Measurements from ENCODE around the gene NAGPA.

Gene NAGPA

GRCh38 chr16:5001986-5002385, 31.7 kb downstream of the NAGPA start:
- DNase-seq (ENCODE audit: low read depth), result no peak

- DNase-seq (ENCODE audit: low read depth), result no peak
Measured at GRCh38 chr16:5001571-5001970, 32.2 kb downstream of the NAGPA start.

GRCh38 chr16:5000573-5001001, 33.1 kb downstream of the NAGPA start:
- no peak for DNase-seq (ENCODE audit: low read depth)

GRCh38 chr16:4994719-4995434, 38.9 kb downstream of the NAGPA start:
- DNase-seq (ENCODE audit: low read depth), result no peak

- DNase-seq (ENCODE audit: low read depth), result no peak
Measured at GRCh38 chr16:4991754-4992153, 42.0 kb downstream of the NAGPA start.

GRCh38 chr16:4990415-4990814, 43.3 kb downstream of the NAGPA start:
- DNase-seq (ENCODE audit: low read depth), result no peak

GRCh38 chr16:4989391-4990006, 44.2 kb downstream of the NAGPA start:
- DNase-seq (ENCODE audit: low read depth), result no peak

- DNase-seq (ENCODE audit: low read depth), result no peak
Measured at GRCh38 chr16:4988647-4989046, 45.1 kb downstream of the NAGPA start.

GRCh38 chr16:4987580-4988374, 46.0 kb downstream of the NAGPA start:
- no peak for DNase-seq (ENCODE audit: low read depth)

GRCh38 chr16:4987250-4987579, 46.5 kb downstream of the NAGPA start:
- no peak for DNase-seq (ENCODE audit: low read depth)

GRCh38 chr16:4984174-4984990, 49.4 kb downstream of the NAGPA start:
- no peak for DNase-seq (ENCODE audit: low read depth)

- DNase-seq (ENCODE audit: low read depth), result no peak
Measured at GRCh38 chr16:4982056-4982867, 51.5 kb downstream of the NAGPA start.

GRCh38 chr16:4981473-4981872, 52.3 kb downstream of the NAGPA start:
- no peak for DNase-seq (ENCODE audit: low read depth)

GRCh38 chr16:4980691-4981090, 53.0 kb downstream of the NAGPA start:
- DNase-seq (ENCODE audit: low read depth), result no peak

- no peak for DNase-seq (ENCODE audit: low read depth)
Measured at GRCh38 chr16:4979736-4980660, 53.7 kb downstream of the NAGPA start.

- DNase-seq (ENCODE audit: low read depth), result no peak
Measured at GRCh38 chr16:4979164-4979563, 54.6 kb downstream of the NAGPA start.

- DNase-seq (ENCODE audit: low read depth), result no peak
Measured at GRCh38 chr16:4976611-4977145, 57.1 kb downstream of the NAGPA start.

GRCh38 chr16:4976079-4976478, 57.7 kb downstream of the NAGPA start:
- no peak for DNase-seq (ENCODE audit: low read depth)

Data from non-pigmented ciliary epithelial cell (primary cell).